Measurements from ENCODE around the gene TRMT2B.

GRCh38 chrX:101051153-101051548 is 760 bp downstream of the TRMT2B start:
- TF ChIP-seq CTCF (IDR thresholded peaks at IDR 0.05) (no peak), POLR2A (IDR thresholded peaks at IDR 0.05) (no peak)
